ENCODE measurements around the gene POLR1D.

GRCh38 chr13:27625839-27626238 is 4.1 kb downstream of the POLR1D start:
- TF ChIP-seq CTCF (IDR thresholded peaks at IDR 0.05) (no peak), FOXJ3 (CRISPR knock-in tag; IDR thresholded peaks at IDR 0.05; ENCODE audit: borderline replicate concordance) (no peak)
